Kidney tubule cell (primary cell): ENCODE data around the gene CTIF.

Experiments used
- DNase-seq: peaks from one replicate; pipeline ENCODE4 v3.0.0-alpha.2; 2018; ENCODE audit warnings: low spot score

The CTIF gene

GRCh38 chr18:48682768-48683167, 143.9 kb downstream of the CTIF start:
- DNase-seq = no peak

- no peak for DNase-seq
These were observed 144.4 kb downstream of the CTIF start for GRCh38 chr18:48683197-48683596.

DNA sequence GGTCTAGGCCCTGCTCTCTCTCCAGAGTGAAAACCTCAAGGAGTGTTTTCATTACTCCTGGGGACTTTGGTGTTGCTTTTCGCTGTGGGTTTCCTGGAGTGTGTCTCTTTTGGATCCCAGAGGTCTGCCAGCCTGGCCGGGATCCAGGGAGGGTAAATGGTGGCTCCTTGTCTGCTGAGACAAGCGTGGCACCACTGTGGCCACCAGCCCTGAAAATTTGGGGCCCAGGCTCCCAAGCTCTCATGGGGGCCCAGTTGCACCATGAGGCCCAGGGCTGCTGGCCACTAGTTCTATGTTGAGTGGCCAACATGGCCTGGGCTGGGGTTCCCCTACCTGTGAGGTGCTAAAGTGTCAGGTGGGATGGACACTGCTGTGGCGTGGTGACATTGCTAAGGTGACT, 144.8 kb downstream of the CTIF start:
- no peak for DNase-seq

- DNase-seq = no peak
These were observed 148.7 kb downstream of the CTIF start for GRCh38 chr18:48687346-48688042.

DNA sequence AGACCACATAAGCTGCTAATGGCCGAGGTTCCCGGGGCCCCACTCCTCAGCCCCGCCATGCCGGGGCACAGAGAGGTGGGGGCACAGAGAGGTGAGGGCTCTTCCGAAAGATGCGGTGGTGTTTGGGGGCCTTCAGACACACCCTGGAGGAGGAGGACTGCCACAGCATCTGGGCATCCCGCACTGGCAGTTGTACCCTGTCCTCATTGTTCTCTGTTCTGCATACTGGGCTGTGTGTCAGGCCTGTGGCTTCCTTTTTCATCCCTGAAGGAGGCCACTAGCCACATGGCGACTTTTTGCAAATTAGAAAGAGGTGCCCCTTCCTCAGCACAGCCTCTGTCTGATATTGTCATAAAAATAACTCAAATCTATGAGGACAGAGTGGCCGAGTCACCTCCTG, 150.1 kb downstream of the CTIF start:
- no peak for DNase-seq

DNA sequence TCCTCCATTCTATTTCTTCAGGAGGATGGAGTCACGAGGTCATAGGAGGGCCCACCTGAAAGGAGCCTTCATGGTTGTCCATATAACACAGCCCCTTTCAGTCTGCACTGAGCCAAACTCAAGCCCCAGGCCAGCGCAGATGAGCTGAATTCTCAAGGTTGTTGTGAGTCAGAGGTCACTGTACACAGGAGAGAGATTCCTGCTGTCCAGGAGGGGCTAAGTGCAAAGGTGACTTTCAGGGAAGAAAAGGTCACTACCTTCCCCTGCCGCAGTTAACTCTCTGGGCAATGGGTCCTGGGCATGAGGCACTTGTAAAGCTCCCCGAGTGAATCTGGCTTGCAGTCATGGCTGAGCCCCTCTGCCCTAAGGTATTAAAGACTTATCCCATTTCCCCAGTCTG, 150.7 kb downstream of the CTIF start:
- no peak for DNase-seq

DNA sequence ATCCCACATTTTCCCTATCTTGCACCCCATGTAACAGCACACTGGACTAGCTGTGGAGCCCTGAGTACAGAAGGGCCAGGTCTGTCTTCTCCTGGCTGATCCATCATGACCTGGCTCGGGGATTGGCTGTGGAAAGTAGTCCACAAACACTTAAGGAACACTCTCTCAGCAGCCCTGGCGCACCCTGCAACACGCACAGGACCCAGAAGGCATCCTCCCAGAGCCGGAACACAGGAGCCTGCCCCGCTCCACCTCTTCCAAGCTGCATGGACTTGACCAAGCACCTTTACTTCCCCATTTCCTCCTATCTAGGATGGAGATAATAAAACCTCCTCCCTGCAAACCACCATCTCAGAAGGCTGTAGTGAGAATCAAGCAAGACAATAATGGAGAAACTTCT, 151.7 kb downstream of the CTIF start:
- no peak for DNase-seq

- DNase-seq = no peak
These were observed 154.2 kb downstream of the CTIF start for GRCh38 chr18:48693006-48693405.

DNA sequence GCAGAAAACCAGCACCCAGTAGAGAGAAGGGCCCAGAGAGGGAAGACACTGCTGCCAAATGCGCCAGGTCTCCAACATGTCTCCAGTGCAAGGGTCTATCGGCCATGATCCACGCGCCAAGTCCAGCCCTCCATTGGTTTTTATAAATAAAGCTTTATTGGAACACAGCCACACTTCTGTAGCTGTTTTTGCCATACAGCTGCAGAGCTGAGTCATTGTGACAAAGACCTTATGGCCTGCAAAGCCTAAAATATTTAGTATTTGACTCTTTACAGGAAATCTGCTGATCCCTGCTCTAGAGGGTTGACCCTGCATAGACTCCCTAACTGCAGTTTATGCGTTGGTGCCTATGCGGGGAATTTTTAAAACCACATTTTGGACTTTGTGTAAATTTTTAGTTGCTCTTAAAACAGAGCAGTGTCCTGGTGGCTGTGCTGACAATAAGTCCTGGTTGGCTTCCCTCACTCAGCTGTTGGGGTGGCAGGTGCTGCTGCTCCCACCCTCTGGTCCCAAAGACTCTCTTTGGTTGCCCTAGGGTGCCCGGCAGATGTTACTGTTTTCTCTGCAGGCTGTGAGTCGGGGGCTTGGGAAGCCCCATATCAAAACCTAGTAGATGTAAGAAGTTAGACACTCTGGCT, 154.9 kb downstream of the CTIF start:
- no peak for DNase-seq

DNA sequence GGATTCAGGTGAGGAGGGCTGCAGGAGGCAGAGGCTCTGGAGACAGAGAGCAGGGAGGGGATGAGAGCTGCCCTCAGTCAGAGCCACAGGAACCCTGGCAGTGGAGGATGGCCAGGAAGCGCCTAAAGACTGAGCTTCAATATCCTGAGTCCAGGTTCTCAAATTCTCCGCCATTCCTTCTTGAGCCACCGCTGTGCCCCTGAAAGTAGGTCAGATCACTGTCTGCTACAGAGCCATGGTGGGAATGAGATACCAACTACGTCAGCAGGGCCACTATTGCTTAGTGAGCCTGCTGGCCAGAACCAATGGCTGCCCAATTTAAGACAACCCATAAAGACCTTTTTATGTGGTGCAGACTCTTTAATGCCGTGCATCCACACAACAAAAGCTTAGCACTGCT, 155.5 kb downstream of the CTIF start:
- DNase-seq = no peak

DNA sequence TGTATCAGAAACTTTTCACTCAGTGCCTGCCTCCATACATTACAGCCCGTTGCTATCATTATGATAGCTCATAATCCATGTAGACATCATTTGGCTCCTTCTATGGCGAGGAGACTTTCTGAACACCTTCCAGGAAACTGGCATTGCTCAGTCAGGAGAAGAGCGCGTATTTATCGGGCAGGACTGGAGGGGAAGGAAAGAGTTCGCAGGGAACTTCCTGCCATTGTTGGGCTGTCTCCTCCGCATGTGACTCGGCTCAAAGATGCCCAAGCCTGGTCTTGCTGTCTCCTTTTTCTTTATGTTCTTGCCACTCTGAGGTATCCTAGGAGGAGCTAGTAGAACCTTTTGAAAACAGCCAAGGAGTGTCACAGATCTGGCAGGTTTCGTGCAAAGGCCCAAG, 156.8 kb downstream of the CTIF start:
- DNase-seq = no peak

GRCh38 chr18:48696218-48696617, 157.4 kb downstream of the CTIF start:
- no peak for DNase-seq

DNA sequence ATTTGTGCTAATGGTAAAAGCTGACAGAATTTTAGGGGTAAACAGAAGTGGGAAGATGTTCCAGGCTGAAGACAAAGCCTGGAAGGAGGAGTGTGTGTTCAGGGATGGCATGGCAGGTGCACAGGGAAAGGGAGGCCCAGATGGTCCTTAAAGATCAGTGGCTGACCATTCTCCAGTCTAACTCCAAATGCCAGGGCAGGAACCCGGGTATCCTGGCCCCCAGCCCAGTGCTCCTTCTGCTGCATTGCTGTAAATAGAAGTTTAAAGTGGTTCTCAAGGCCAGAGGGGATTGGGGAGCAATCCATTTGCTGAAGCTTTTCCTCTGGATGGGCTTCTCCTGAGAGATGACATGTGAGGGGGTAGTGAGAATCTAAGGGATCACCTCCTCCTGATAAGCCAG, 158.6 kb downstream of the CTIF start:
- DNase-seq = no peak

- DNase-seq = no peak
These were observed 159.9 kb downstream of the CTIF start for GRCh38 chr18:48698707-48699106.

DNA sequence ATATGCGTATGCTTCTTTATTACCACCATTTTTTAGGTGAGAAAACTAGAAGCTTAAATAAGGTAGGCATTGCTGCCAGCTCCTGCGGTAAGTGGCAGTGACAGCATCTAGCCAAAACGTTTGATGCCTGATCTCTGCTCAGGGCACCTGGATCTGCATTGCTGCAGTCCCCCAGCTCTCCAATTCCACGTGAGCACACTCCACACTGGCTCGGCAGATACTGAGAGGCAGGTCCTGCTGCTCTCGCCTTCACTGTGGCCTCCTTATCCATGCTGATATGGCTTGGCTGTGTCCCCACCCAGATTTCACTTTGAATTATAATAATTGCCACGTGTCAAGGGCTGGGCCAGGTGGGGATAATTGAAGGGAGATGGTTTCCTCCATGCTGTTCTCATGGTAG, 160.9 kb downstream of the CTIF start:
- DNase-seq = no peak

DNA sequence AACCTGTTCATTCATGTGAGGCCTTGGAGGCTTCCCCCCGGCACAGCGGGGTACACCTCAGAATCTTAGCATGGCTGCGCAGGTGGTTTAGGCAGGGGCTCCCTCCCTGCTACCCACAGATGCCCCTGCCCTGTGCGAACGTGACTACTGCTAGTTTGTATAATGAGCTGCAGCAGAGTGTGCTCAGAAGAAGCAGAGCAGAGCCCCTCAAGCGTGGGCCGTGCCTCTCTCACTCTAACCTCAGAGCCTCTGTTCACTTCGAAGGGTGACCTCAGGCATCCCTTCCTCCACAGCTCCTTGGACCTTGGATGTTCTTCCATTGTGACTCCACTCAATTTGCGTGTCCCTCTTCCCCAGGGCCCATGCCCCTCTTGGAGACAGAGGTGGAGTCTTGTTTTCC, 161.6 kb downstream of the CTIF start:
- DNase-seq = no peak

GRCh38 chr18:48702346-48703027, 163.7 kb downstream of the CTIF start:
- peak; percentile 67 for DNase-seq

DNA sequence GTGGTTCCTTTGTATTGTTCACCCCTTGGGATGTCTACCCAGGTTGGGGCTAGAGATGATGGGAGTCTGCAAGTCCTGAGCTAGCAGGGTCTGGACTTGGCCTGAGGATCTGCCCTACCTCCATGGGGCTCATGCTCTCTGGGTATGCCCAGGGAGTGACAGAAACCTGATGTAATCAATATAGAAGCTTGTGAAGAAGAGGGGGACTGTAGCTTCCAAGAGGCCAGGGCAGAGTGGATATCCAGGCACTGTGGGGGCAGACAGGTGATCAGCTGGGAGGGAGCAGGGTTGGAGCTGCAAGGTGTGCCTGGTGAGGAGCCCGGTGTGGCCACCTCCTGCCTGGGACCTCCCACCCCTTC, 164.2 kb downstream of the CTIF start:
- no peak for DNase-seq

GRCh38 chr18:48703418-48703817, 164.6 kb downstream of the CTIF start:
- DNase-seq = no peak

DNA sequence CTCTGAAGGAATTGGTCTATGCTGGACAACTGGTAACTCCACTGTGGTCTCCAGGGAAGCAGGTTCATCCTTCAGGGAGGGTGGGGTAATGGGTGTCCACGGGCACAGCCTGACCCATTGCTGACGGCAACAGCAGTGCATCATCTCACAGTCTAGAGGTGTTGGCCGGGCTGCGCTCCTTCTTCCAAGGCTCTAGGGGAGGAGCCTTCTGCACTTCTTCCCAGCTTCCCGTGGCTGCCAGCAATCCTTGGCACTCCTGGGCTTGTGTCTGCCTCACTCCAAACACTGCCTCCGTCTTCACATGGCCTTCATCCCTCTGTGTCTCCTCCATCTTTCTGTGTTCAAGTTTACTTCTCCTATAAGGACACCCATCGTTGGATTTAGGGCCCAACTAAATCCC, 166.2 kb downstream of the CTIF start:
- DNase-seq = no peak

- no peak for DNase-seq
These were observed 166.7 kb downstream of the CTIF start for GRCh38 chr18:48705531-48705930.

DNA sequence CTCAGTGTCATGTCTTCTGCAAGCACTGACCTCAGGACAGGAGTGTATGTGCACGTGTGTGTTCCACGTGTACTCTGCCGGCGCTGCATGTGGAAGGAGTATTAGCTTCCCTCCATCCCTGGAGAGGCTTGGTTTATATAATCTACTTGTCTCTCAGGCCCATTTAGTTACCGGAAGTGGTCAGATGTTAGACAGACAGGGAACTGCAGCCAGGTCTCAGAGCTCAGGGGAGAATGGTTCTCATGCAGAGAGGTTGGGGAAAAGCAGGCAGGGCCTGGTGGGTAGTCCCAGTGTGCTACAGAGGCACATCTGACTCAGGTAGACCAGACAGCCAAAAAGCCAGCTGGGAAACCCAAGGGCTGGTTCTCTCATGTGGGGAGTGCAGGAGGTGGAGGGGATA, 167.9 kb downstream of the CTIF start:
- no peak for DNase-seq

GRCh38 chr18:48707636-48708296, 168.9 kb downstream of the CTIF start:
- no peak for DNase-seq
